GM12878 (cell line): ENCODE data around the gene RAB24. TPM values are rescaled to one million over a fixed set of nuclear protein-coding genes. Genes with fewer than 3 reads are reported as not detected.
A peak's percentile ranks its signal among the peaks of the same experiment; 100 is the strongest.

ENCODE experiments used
- ATAC-seq: fragments of 200-7000 bp; cut with Tn5 transposase; 3 replicates; pipeline ENCODE4 v1.9.1; 2020; ENCODE audit warnings: mild to moderate bottlenecking, moderate library complexity
- BruUV-seq: library from RNA; stranded (reverse); fragments of 400-500 nt; replicated peaks from 2 replicates; lab custom pipeline; 2021; lab: Mats Ljungman, UMichigan
- CTCF ChIA-PET: fragments of 300-600 bp; sonication (Branson Sonifier 250); formaldehyde crosslinking; extraction: SDS; loops from one replicate; lab custom pipeline; 2021; ENCODE audit warnings: inconsistent platforms; lab: Yijun Ruan, JAX
- POLR2A ChIA-PET: fragments of 350-600 bp; formaldehyde crosslinking; extraction: SDS; loops from one replicate; lab custom pipeline; 2021; ENCODE audit warnings: inconsistent platforms; lab: Charles Lee
- RAD21 ChIA-PET: fragments of 300-600 bp; sonication (Branson Sonifier 250); formaldehyde crosslinking; loops from one replicate; lab custom pipeline; 2023; ENCODE audit warnings: antibody characterized with exemption; ENCODE audit not compliant: unreplicated experiment; lab: Charles Lee
- SMC1A ChIA-PET: fragments of 300-600 bp; sonication (Branson Sonifier 250); formaldehyde crosslinking; loops from one replicate; lab custom pipeline; 2023; ENCODE audit not compliant: unreplicated experiment, uncharacterized antibody; lab: Charles Lee
- DNase-seq: peaks from one replicate; pipeline ENCODE4 v3.0.0-alpha.2; 2011; ENCODE audit warnings: low read depth, low spot score
- FAIRE-seq: peaks from 3 replicates; lab custom pipeline; 2011; peaks lifted over from hg19 to GRCh38; lab: Jason Lieb, UNC
- H2AFZ ChIP-seq: 2 replicates; pipeline ENCODE4 v1.6.0; 2011; ENCODE audit warnings: low read depth, low read length, control low read depth; ENCODE audit not compliant: control insufficient read depth
- H3K27ac ChIP-seq: 2 replicates; pipeline ENCODE4 v1.5.1; 2011; ENCODE audit warnings: control low read depth; ENCODE audit not compliant: control insufficient read depth, insufficient read depth
- H3K27me3 ChIP-seq, 2 experiments: replicated peaks in 1 of 2; 2 replicates each; pipeline versions ENCODE4 v1.6.0 to v1.6.1; 2011; ENCODE audit warnings: low read length in 1 of 2; ENCODE audit not compliant: control insufficient read depth in 2 of 2, insufficient read depth in 2 of 2
- H3K36me3 ChIP-seq, 2 experiments: 2 replicates each; pipeline ENCODE4 v1.5.1; 2011; ENCODE audit warnings: low read length in 1 of 2; ENCODE audit not compliant: control insufficient read depth in 2 of 2, insufficient read depth in 2 of 2
- H3K4me1 ChIP-seq: 2 replicates; pipeline ENCODE4 v1.6.1; 2011; ENCODE audit warnings: mild to moderate bottlenecking, low read length, moderate library complexity, mixed read lengths; ENCODE audit not compliant: control insufficient read depth, insufficient read depth
- H3K4me2 ChIP-seq: 2 replicates; pipeline ENCODE4 v1.6.0; 2011; ENCODE audit warnings: control low read depth; ENCODE audit not compliant: control insufficient read depth, insufficient read depth
- H3K4me3 ChIP-seq: fragments of 200-600 bp; sonication (generic); 2 replicates; pipeline ENCODE4 v1.5.1; 2016
- H3K79me2 ChIP-seq: 2 replicates; pipeline ENCODE4 v1.6.0; 2011; ENCODE audit warnings: low read length; ENCODE audit not compliant: control insufficient read depth, insufficient read depth
- H3K9ac ChIP-seq: 2 replicates; pipeline ENCODE4 v1.8.0; 2011; ENCODE audit warnings: low read length, control low read depth, mixed read lengths; ENCODE audit not compliant: control insufficient read depth, insufficient read depth
- H3K9me3 ChIP-seq: replicated peaks from 3 replicates; pipeline ENCODE4 v1.5.1; 2011; ENCODE audit warnings: mild to moderate bottlenecking, low read length; ENCODE audit not compliant: control insufficient read depth, insufficient read depth
- H4K20me1 ChIP-seq: 2 replicates; pipeline ENCODE4 v1.6.0; 2011; ENCODE audit not compliant: control insufficient read depth, insufficient read depth
- FOS ChIP-seq: IDR thresholded peaks from 3 replicates; pipeline ENCODE4 v1.6.1; 2011; ENCODE audit warnings: borderline replicate concordance; ENCODE audit not compliant: insufficient read length; ENCODE audit errors: extremely low read depth
- MEF2B ChIP-seq: fragments of 450-650 bp; IDR thresholded peaks from 2 replicates; pipeline ENCODE4 v1.6.1; 2018; ENCODE audit warnings: mild to moderate bottlenecking, moderate library complexity; ENCODE audit not compliant: partially characterized antibody, poor library complexity, severe bottlenecking
- MYC ChIP-seq: IDR thresholded peaks from 2 replicates; pipeline ENCODE4 v1.6.1; 2011; ENCODE audit warnings: mild to moderate bottlenecking, low read length, moderate library complexity, inconsistent platforms; ENCODE audit not compliant: insufficient read depth, insufficient replicate concordance, insufficient read length, severe bottlenecking
- NR2F1 ChIP-seq: fragments of 450-650 bp; conservative IDR thresholded peaks from 2 replicates; pipeline ENCODE4 v1.6.1; 2017; ENCODE audit warnings: mild to moderate bottlenecking
- PAX5 ChIP-seq: IDR thresholded peaks from 2 replicates; pipeline ENCODE4 v1.6.1; 2011; ENCODE audit warnings: low read depth, low read length, borderline replicate concordance
- PML ChIP-seq: IDR thresholded peaks from 2 replicates; pipeline ENCODE4 v1.6.1; 2012; ENCODE audit warnings: low read length, inconsistent platforms
- SMC3 ChIP-seq: IDR thresholded peaks from 2 replicates; pipeline ENCODE4 v1.6.1; 2011; ENCODE audit warnings: low read length, improper control_type of control experiment, borderline replicate concordance
- YBX1 ChIP-seq: fragments of 450-650 bp; IDR thresholded peaks from 2 replicates; pipeline ENCODE4 v1.6.1; 2016; ENCODE audit warnings: antibody characterized with exemption
- ZSCAN29 ChIP-seq: fragments of 450-650 bp; IDR thresholded peaks from 2 replicates; pipeline ENCODE4 v1.6.1; 2017; ENCODE audit warnings: mild to moderate bottlenecking, moderate library complexity
- WGBS: methylation state at CpG from one replicate; pipeline ENCODE4 v1.1.6; 2016; ENCODE audit warnings: low lambda C conversion rate; ENCODE audit not compliant: insufficient replicate concordance, insufficient coverage; ENCODE audit errors: missing lambda C conversion rate; 5-methylcytosine and 5-hydroxymethylcytosine counted together
- in situ Hi-C: fragments of 300-500 bp; cut with MboI; formaldehyde crosslinking; loops from 9 replicates; pipeline ENCODE4 v1.14.3; 2018; ENCODE audit warnings: mixed read lengths
- intact Hi-C: fragments of 100-400 bp; cut with micrococcal nuclease; formaldehyde crosslinking; loops from one replicate; pipeline ENCODE4 v1.14.2; 2022; ENCODE audit not compliant: unreplicated experiment
- polyA plus RNA-seq, 11 experiments: library from polyadenylated mRNA; depleted of rRNA in 4 of 11; unstranded in 6 of 11; stranded (reverse) in 5 of 11; fragments of >200 nt; fragmentation: Nextera tagmentation in 4 of 11; fragmentation: Illumina TruSeq in 1 of 11; extraction: Ambion mirVana in 4 of 11; extraction: Trizol in 1 of 11; gene quantifications; 1 replicate in 1 of 11; 2 replicates in 10 of 11; pipeline versions ENCODE4 v1.2.1 to v1.2.3, GENCODE V29; 2011 to 2016; ENCODE audit warnings: inconsistent platforms in 2 of 11, missing spikeins in 2 of 11, low read depth in 1 of 11
- total RNA-seq, 4 experiments: library from RNA; depleted of rRNA in 3 of 4; stranded (reverse); fragments of >200 nt in 3 of 4; fragmentation: Illumina TruSeq in 1 of 4; extraction: Trizol in 1 of 4; gene quantifications; 2 replicates each; pipeline versions ENCODE4 v1.2.1 to v1.2.3, GENCODE V29; 2013 to 2021
- TF ChIP-seq, protein P1 (sequence below): IDR thresholded peaks from 2 replicates; pipeline ENCODE4 v1.6.1; 2012; ENCODE audit warnings: low read length, inconsistent platforms
- TF ChIP-seq, protein P2 (sequence below): fragments of 450-650 bp; IDR thresholded peaks from 2 replicates; pipeline ENCODE4 v1.6.1; 2016; ENCODE audit warnings: mild to moderate bottlenecking
- TF ChIP-seq, protein P3 (sequence below): IDR thresholded peaks from 2 replicates; pipeline ENCODE4 v1.6.1; 2012; ENCODE audit warnings: low read depth, low read length, improper control_type of control experiment

The RAB24 gene
- total and polyA plus RNA-seq, 10 of the 15 experiments (the other 5 are each of a cell fraction or from before 2014, with no cell fraction given), result 8.0 to 44.4 (median 24.4) TPM

DNA sequence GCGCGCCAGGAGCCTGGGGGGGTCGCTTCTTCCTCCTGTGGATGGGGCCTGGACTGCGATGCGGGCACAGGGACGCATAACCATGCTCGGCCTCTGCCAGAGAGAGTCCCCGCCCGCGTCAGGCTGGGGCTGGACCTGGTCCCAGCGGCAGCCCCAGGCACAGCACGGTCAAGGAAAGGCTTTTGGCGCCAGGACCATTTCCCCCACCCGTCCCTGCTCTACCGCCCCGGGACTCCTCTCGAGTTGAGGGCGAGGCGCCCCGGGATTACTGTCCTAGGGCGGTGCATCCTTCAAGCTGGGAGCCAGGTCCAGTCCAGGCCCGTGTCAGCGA lies 7.8 kb upstream of the RAB24 start:
- Histone ChIP-seq H3K27me3 (no peaks in the 10 kb centered on the region), H3K9ac (peak overlapping the region; percentile 72), H3K9me3 (no peaks in the 10 kb centered on the region), H3K27ac (peak overlapping the region; percentile 92), H3K4me2 (peak overlapping the region; percentile 83), H4K20me1 (no peaks in the 10 kb centered on the region), H2AFZ (no peak overlapping the region), H3K79me2 (peaks cover 5% of the 10 kb centered on the region), H3K4me1 (peaks cover 17% of the 10 kb centered on the region), H3K36me3 (peaks cover 3 to 6% of the 10 kb centered on the region in 2 experiments; a peak in 3 of 4 replicates), H3K4me3 (peak overlapping the region; percentile 86)
- intact Hi-C loops (loop anchor here (5.0 kb wide), 2 partner anchors 51 to 191 kb away; no protein-coding TSS in a partner anchor), in situ Hi-C loops (no loop called here)
- under 1% methylated on average over 19 of the region's 23 CpGs for WGBS
- RAD21 ChIA-PET, result interaction anchor here (1.1 to 1.8 kb wide), 4 partner anchors 79 to 197 kb away, joined by 3 to 9 read pairs (median 4); no protein-coding TSS in a partner anchor
- POLR2A ChIA-PET, result interaction anchor here (1.0 to 2.3 kb wide), 3 partner anchors 47 to 197 kb away, joined by 3 to 7 read pairs (median 7); partner anchors contain the start of gene RGS14
- DNase-seq, result no peak
- no peak for FAIRE-seq
- TF ChIP-seq NR2F1 (no peak), MEF2B (no peak), PML (no peak), PAX5 (no peak), ZSCAN29 (no peak), FOS (no peak), YBX1 (no peak), SMC3 (no peak), MYC (no peak)
- TF ChIP-seq, protein P1, sequence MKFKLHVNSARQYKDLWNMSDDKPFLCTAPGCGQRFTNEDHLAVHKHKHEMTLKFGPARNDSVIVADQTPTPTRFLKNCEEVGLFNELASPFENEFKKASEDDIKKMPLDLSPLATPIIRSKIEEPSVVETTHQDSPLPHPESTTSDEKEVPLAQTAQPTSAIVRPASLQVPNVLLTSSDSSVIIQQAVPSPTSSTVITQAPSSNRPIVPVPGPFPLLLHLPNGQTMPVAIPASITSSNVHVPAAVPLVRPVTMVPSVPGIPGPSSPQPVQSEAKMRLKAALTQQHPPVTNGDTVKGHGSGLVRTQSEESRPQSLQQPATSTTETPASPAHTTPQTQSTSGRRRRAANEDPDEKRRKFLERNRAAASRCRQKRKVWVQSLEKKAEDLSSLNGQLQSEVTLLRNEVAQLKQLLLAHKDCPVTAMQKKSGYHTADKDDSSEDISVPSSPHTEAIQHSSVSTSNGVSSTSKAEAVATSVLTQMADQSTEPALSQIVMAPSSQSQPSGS, result no peak
- TF ChIP-seq, protein P2, sequence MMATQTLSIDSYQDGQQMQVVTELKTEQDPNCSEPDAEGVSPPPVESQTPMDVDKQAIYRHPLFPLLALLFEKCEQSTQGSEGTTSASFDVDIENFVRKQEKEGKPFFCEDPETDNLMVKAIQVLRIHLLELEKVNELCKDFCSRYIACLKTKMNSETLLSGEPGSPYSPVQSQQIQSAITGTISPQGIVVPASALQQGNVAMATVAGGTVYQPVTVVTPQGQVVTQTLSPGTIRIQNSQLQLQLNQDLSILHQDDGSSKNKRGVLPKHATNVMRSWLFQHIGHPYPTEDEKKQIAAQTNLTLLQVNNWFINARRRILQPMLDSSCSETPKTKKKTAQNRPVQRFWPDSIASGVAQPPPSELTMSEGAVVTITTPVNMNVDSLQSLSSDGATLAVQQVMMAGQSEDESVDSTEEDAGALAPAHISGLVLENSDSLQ, result no peak
- TF ChIP-seq, protein P3, sequence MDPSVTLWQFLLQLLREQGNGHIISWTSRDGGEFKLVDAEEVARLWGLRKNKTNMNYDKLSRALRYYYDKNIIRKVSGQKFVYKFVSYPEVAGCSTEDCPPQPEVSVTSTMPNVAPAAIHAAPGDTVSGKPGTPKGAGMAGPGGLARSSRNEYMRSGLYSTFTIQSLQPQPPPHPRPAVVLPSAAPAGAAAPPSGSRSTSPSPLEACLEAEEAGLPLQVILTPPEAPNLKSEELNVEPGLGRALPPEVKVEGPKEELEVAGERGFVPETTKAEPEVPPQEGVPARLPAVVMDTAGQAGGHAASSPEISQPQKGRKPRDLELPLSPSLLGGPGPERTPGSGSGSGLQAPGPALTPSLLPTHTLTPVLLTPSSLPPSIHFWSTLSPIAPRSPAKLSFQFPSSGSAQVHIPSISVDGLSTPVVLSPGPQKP, result no peak
- BruUV-seq, result no TSS peak
- CTCF ChIA-PET, result interaction anchor here (1.3 to 3.5 kb wide), 15 partner anchors 13 to 315 kb away, joined by 3 to 56 read pairs (median 11); no protein-coding TSS in a partner anchor
- peak; percentile 6 for ATAC-seq
- SMC1A ChIA-PET, result interaction anchor here (1.3 to 4.9 kb wide), 5 partner anchors 10 to 184 kb away, joined by 3 to 26 read pairs (median 7); no protein-coding TSS in a partner anchor
